Stimulated activated CD8-positive, alpha-beta memory T cell treated with anti-CD3 and anti-CD28 coated beads, Interleukin-12 subunit alpha, Interleukin-12 subunit beta, amount 100 ng/mL, for 24 hours (primary cell): Measurements from ENCODE around the gene SLC19A1.

Experiments used
- DNase-seq: peaks from one replicate; pipeline ENCODE4 v3.0.0-alpha.2; 2020; ENCODE audit errors: extremely low read depth

SLC19A1 gene

GRCh38 chr21:45478816-45479669 lies 63.2 kb downstream of the SLC19A1 start:
- DNase-seq, result no peak

GRCh38 chr21:45478115-45478801 lies 64.0 kb downstream of the SLC19A1 start:
- DNase-seq, result peak; percentile 47

- no peak for DNase-seq
These were observed 64.8 kb downstream of the SLC19A1 start for GRCh38 chr21:45477176-45478114.

GRCh38 chr21:45476582-45476981 lies 65.7 kb downstream of the SLC19A1 start:
- no peak for DNase-seq

DNA sequence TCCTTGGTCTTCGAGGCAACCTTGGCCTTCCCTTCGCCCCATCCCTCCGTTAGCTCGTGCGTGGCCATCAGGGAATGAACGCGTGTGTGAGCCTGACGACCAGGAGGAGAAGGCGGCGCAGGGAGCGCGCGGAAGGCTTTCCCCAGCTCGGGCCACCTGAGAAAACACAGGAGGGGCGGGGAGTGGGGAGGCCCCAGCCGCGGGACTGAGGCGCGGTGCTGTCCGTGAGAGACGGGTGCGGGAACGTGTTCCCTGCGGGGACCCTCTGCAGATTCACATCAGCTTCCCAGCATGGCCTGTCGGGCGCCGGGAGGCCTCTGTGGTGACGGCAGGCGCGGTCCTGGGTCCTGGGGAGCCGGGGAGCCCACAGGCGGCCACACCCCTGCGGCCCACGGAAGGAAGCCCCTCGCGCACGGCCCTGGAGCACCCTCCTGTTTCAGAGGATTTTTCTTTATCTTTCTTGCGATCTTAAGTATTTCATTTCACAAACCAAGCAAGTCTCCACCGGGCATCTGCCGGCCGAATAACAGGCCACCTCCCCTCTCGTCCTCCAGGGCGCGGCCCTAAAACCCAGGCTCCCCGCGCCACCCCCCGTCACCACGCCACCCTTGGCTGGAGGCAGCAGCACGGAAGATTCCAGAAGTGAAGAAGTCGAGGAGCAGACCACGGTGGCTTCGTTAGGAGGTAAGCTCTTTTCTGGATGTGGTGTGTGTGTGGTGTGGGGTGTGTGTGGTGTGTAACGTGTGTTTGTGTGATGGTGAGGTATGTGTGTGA lies 66.3 kb downstream of the SLC19A1 start:
- DNase-seq, result no peak

DNA sequence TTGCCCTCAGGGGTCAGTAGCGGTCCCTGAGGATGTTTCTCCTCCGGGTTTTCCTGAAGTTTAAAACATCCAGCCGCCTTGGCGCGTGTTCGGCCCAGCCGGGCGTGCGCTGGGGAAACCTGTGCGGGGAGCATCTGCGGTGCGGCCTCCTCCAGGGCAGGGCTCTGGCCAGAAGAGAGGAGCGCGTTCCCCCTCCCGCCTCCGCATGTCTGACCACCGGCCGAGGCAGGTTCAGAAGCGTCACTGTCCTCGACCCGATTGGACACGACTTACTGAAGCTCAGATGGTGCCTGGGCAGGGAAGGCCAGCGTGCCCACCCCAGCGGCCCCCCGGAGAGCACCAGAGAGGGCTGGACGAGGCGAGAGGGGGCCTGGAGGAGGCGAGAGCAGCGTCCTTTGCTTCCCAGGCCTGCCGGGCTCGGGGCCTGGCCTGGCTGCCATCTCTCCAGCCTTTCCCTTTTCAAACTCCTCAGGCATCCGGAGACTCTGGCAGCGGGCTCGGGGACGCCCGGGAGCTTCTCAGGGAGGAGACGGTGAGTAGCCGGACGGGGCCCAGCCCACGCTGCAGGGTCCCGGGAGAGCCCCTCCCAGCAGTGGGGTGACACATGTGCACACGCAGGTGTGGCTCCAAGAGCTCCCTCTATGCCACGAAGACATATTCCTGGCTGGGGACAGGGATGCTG lies 67.1 kb downstream of the SLC19A1 start:
- no peak for DNase-seq

DNA sequence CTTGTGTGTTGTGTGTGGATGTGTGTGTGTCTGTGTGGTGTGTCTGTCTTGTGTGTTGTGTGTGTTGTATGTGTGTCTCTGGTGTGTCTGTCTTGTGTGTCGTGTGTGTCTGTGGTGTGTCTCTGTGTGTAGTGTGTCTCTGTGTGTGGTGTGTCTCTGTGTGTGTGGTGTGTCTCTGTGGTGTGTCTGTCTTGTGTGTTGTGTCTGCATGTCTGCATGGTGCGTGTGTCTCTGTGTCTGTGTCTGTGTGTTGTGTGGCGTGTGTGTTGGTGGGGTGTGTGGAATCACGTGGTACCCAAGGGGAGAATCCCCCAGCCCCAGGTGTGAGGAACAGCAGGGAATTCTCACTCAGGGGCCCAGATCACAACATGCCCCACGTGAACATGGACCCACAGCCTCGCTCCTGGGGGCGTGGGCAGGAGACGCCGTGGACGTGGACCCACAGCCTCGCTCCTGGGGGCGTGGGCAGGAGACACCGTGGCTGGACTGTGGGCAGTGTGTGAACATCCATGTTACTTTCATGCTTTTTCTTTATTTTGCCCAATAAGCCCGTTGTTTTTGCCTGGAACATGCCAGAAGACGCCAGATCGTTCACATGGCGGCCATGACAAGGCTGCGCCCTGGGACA lies 67.8 kb downstream of the SLC19A1 start:
- no peak for DNase-seq

GRCh38 chr21:45473496-45474322 lies 68.5 kb downstream of the SLC19A1 start:
- no peak for DNase-seq

DNA sequence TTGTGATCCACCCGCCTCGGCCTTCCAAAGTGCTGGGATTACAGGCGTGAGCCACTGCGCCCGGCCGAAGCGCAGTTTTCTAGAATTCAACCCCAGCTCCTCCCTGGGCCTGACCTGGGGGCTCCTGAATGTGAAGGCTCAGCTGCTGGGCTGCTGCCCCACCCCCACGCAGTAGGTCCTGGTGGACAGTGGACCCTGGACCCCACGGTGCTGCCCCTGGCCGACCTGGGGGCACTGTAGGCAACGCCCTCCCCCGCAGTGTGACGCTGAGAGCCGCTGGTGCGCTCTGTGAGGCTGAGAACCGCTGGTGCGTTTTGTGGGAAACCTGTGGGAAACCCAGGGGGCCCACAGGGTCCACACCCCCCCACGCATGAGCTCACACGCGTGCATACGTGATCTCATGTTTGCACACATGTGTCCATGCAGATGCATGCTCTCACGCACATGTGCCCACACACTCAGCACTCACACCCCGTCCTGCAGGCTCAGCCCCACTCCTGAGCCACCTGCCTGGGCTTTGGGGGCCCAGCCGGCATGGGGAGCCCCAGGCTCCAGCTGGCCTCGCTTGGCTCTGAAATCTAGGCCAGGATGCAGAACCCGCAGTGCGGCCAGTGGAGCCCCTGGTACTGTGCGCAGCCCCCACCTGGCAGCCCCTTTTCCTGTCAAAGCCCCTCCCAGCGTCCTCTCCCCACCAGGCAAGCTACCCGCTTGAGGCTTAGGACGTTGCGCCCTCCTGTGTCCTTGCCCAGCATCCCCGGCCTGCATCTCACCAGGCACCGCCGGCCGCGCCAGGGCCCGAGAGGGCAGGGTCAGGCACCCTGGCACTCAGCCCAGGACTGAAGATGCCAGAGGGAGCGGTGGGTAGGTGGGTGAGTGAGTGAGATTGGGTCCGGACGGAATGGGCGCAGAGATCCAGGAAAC lies 69.5 kb downstream of the SLC19A1 start:
- no peak for DNase-seq

- DNase-seq, result no peak
These were observed 70.6 kb downstream of the SLC19A1 start for GRCh38 chr21:45471525-45472221.

DNA sequence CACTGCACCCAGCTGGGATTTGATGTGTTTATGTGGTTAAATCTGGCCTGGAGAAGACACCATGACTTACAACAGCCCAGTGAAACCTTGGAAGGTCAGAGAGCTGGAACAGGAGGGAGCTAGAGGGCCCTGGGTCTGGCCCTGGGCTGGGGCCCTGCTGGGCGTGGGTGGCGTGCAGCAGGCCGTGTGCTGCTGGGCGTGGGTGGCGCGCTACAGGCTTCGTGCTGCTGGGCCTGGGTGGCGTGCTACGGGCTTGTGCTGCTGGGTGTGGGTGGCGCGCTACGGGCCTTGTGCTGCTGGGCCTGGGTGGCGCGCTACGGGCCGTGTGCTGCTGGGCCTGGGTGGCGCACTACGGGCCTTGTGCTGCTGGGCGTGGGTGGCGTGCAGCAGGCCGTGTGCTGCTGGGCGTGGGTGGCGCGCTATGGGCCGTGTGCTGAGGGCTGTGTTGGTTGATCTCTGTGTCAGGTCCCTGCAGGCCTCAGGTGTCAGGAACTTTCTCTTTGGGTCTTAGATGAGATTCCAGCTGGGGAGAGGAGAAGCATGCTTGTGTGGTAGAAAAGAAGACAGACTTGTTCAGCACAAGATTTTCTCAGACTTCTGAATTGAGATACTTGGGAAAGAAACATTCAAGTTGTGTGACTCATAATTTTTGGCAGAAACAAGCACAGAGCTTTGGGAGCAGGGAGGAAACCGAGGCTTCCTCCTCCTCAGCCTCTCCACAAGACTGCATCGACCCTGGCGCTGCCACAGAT lies 71.3 kb downstream of the SLC19A1 start:
- no peak for DNase-seq

DNA sequence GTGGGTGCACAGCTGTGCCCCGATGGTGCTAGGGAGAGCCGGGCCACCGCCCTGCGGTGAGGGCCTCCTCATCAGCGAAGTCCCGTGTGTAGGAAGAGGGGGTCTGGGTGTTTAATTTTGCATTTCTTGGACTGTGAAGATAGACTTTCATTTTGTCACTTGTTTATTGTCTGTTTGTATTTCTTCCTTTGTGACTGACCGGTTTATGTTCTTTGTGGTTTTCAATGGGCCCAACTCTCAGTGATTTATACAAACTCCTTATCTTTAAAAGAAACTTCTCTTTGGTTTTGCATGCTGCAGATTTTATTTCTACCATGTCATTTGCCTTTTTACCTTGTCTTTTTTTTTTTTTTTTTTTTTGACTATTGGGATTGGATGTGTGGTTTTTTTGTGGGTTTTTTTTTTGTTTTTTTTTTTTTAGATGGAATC lies 72.1 kb downstream of the SLC19A1 start:
- no peak for DNase-seq

- no peak for DNase-seq
These were observed 72.8 kb downstream of the SLC19A1 start for GRCh38 chr21:45469273-45470086.

- no peak for DNase-seq
These were observed 73.3 kb downstream of the SLC19A1 start for GRCh38 chr21:45468971-45469272.

GRCh38 chr21:45468051-45468970 lies 73.9 kb downstream of the SLC19A1 start:
- no peak for DNase-seq
